HT1080 (cell line): ENCODE data around the gene STON2. TPM values are rescaled to one million over a fixed set of nuclear protein-coding genes. Genes with fewer than 3 reads are reported as not detected.

Source experiments
- DNase-seq: peaks from one replicate; pipeline ENCODE4 v3.0.0-alpha.2; 2015; ENCODE audit warnings: low read depth
- total RNA-seq: library from RNA; depleted of rRNA; stranded (reverse); fragments of >200 nt; shearing (Covaris generic); gene quantifications from 2 replicates; pipeline ENCODE4 v1.2.3, GENCODE V29; 2014

STON2 gene
- total RNA-seq, 1 experiment from 2014 or later, result 7.6 TPM

DNA sequence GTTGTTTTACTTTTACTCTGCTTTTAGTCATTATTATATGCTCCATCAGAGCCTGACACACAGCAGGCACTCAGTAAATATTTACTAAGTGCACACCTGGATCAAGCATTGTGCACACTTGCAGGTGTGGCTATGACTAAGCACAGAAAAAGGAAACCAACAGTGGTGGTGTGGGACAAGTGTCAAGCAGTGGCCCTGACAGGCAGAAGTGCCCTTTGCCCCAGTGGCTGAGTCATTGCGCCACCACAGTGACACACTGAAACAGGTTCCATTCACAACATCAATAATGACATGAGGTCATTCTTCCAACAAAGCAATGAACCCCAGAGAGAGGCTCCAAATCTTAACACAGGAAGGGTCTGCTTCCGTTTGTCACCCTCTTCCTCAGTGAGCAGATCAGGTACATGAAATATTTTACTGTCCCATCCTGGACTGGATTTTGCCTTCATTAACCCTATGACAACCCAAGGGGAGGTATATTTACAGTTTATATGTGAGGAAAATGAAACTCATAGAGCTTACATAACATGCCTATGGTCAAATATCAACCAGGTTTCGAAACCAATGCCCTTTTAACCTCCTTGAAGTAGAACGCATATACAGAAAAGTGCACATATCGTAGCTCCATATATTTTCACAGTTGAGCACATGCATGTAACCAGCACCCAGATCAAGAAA is 96.7 kb downstream of the STON2 start:
- DNase-seq, result peak; percentile 41

DNA sequence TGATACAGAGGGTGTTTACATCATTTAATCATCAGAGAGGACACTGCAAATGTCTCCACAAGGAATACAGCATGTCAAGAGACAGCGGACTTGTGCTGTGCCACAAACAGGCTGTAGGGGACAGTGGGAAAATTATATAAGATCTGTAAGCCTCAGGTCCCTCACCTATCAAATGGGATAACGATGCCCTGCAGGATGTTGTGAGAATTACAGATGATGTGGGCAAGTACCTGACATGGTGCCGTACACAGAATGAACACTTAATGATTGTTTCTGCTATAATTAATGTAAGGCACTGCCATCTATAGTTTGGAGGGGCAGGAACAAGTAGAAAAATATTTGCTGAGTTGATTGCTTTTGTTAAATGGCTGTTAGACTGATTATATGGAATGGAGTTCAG is 97.5 kb downstream of the STON2 start:
- DNase-seq, result no peak

DNA sequence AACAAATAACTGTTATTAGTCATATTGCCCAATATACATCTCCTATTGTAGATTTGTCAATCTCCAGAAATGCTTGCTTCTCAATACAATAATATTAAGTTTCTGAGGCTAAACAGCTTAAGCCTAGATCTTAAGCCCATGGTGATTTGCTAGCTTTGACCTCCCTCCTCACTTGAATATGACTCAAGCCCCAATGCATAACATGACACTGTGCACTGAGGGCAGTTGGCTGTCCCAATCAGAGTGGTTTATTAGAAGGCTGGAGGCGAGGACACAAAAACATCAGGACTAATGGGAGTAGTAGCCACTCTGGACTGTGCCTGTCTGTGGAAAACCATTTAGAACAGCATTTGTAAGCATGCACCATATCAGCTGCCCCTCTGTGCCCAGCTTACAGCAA is 98.3 kb downstream of the STON2 start:
- no peak for DNase-seq

DNA sequence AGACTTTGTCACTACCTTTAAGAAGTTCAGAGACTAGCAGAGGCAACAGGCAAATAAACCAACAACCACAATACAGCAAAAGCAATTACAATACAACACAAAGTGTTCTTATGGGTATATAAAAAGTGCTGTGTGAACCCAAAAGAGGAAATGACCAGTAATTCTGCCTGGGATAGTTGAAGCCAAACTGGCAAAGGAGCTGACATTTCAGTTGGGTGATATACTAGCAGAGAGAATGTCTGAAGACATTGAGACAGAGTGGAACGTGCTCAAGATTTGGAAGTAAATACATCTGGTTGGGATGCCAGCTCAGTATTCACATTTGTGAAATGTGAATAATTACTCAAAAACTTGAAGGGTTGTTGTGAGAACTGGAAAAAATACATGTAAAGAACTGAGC is 98.8 kb downstream of the STON2 start:
- no peak for DNase-seq

DNA sequence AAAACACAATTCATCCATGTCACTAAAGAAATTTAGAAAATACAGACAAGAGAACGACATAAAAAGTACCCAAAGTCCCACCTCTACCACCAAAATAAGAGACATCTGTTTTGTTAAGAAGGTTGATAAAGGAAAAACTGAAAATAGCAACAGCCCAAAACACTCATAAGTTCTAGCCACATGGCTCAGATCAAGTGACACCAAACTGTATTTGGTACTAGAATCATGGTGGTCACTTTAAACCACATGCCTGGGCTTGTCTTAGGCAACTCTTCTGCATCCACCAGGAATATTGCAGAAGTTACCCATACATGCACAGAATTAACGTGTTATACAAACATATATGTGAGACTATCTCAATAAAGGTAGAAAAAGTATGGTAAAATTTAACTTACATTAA is 101.2 kb downstream of the STON2 start:
- no peak for DNase-seq

DNA sequence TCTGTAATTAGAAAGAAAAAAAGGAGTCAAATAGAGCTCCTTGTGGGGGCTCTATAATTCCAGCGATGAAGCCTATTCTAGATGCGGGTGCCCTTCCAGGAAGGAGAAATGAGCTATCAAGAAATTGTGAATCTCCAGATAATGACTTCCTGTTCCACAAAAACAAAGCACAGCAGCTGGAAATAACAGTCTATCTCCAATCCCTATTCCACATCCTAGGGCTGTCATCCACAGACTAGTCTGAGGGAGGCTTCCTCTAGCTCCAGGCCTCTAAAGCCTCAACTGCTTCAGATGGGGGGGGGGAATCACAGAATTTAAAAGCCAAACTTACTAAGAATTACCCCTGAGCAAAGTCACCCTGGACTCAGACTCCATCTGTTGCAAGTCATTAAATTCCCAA is 102.0 kb downstream of the STON2 start:
- no peak for DNase-seq

DNA sequence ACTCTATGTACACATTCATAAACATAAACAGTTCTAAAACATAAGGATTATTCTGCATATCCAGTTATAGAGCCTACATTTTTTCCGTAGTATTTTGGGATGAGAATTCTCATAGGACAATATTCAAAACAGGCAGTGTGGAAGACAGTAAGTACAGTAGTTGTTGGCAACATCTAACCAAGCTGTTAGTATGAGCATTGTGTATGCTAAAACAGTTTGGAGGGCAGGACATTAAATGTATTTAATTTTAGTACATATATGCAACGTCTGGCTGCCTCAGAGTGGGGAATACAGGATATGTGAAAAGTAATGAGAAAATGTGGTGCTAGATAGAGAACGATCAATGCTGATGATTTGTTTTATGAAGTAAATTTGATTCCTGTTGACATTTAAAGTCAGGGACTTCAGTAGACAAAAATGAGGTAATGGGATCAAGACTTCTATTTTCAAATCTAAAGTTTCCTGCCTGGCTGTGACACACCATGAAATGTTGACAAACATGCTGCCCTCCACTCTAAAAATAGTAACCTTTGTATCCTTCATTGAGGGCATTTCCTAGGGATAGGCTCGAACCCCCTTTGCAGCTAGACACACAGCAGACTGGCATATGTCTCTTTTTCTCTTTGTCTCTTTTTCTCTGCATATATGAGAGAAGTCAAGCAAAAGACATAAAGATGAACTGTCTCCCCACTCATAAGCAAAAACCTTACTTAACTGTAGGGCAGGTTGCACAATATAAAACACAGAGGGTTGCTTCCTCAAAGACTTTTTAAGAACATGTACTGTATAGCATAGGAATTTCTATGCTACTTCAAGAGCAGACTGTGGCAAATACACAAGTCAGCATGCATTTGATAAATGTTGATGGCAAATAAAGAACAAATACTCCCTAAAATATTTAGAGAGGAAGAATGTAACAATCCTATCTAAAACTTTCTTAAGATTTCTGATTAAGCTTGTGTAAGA is 103.9 kb downstream of the STON2 start:
- no peak for DNase-seq

DNA sequence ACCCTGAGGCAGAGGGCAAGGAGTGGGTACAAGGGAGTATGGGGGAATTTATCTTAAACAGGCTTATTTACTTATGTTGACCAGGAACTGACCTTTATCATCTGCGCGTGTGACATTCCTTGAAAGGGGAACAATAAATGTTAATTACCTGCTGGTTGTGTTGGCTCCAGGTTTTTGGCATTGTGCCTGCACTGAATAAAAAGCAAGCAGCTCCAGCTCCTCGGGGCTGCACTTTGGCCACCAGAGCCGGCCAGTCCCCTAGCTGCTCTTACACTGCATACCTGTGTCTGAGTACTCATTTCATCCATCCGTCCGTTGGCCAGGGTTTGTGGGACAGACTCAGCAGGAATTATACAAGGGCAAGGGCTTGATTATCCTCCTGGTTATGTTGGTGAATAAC is 110.6 kb downstream of the STON2 start:
- DNase-seq, result no peak

DNA sequence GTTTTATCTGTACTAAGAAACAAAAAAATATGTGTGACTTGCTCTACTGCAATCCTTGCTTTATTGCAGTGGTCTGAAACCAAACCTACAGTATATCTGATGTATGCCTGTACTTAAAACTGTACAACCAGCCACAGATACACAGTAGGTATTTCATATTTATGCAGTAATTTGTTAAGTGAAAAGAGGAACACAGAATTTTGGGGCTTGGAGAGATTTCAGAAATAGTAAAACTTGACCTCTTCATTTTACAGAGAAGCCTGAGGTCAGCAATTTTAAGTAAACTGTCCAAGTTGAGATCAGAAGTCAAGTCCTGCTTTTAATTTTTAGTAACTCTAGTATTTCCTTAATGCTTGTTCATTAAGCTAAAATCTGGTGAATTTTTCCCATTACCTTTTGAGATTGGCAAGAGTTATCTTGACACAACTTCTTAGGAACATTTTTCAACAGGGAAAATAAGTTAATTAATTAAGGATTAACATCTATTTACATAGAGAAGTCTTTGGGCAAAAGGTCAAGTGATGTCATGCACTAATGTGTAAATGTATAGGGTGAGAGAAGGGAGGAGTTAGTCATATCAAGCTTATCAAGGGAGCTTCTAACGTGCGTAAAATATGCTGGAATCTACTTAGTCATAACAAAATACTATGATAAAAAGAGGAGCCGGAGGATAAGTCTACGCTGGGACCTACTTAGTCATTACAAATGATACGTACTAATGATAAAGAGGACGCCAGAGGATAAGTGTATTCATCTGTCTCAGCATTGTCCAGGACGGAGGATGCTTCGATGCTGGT is 113.4 kb downstream of the STON2 start:
- DNase-seq, result no peak

DNA sequence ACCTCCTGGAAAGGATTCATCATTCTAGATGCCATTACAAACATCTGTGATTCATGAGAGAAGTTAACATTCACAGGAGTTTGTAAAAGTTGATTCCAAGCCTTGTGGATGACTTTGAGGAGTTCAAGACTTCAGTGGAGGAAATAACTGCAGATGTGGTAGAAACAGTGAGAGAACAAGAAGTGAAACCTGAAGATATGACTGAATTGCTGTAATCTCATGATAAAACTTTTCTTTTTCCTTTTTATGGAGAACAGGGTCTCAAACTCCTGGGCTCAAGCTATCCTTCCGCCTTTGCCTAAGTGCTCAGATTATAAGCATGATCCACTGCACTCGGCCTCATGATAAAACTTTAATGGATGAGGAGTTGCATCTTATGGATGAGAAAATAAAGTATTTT is 114.9 kb downstream of the STON2 start:
- DNase-seq, result no peak

DNA sequence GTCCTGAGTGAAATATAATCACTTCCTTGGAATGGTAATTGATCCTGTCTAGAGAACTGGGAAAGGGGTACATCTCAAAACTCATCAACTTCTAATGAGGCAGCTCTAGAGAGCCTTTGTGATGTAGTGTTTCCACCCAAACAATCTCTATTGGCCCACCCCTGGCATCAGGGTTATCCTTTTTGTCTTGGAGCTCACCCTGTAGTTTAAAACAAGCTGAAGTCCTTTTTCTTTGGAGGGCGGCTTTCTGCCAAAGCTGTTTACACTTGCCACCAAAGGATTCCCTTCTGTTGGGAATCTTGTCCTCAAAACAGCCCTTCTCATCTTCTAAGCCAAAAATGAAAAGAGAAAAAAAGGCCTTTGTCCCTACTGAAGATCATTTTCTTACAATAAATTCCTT is 118.8 kb downstream of the STON2 start:
- no peak for DNase-seq

DNA sequence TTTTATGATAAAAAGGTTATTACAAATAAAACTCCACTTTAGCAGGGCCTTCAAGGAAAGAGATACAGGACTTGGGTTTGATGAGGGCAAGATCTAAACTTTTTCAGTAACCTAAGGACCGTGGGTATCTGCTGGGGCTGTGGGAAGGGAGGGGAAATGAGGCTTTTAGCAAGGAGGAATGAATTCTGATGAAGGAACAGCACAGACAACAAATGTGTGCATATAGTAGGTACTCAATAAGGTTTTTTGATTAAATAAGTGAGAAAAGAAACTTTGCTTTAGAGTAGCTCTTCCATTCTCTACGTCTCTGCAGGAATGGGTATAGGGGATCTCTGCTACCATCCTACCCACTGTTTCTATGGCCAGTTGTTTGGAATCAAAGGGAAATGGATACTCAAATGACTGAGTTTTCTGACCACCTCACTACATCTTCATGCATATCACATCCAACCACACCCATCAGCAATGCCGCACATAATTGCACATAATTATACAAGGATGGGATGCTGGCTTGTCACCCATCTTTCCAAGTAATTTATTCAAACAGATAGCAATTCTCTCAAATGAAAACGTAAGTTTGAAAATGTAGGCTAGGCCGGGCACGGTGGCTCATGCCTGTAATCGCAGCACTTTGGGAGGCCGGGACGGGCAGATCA is 119.9 kb downstream of the STON2 start:
- no peak for DNase-seq

DNA sequence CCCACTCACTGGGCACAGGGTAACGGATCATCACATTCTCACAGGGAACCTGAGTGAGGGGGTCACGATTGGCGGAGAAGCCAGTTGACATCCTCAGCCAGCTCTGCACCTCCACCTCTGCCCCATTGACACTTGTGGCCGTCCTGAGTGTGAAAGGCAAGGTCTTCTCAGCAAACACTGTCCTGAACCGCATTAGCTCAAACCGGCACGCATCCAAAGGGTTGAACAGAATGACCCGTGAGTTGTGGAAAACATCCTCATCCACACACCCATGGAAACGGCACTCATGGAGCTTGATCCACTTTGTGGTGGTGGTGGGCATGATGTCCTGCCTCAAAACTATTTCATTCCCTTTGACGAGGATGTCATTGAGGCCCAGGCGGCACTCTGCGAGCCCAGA is 123.0 kb downstream of the STON2 start:
- no peak for DNase-seq

DNA sequence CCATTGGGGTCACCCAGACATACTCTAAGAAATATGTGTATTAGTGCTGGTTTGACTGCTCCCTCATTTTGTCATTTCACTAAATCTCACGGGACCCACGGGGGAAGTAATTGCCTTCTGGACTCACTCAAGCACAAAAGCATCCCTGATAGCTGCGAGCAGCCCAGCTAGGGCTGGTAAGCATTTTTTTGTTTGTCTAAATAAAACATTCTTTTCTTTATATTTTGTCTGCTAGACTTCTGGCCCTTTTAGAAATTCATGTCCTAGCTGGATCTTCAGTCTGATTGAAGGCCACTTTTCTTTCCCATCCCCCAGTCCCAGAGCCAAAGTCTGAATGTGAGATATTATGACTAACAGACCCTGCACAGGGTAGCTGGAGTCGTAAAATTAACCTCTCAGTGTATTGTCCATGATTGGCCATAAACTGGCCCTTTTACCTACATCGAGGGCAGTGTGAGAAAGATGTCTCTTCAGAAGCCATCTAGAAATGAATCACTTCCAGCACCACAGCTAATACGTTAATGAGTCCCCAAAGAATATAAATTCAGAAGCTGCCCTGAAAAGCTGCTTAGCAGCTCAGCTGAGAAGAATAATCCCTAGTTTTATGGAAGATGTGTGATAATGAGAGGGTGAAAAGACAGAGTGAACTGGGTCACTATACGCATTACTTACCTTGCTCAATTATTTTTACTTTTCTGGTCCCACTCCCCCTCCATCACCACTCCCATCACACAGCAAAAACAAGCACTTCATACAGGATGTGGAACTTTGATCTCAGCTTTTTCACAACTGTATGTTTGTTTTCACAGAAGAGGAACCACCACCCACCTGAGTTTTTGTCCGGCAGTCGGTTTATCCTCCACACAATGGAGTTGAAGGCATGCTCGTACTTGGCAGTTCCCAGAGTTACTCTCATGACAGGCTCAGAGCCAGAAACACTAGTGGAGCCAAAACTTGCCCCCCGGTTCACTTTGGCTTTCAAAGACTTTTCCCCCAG is 123.8 kb downstream of the STON2 start:
- DNase-seq, result no peak

DNA sequence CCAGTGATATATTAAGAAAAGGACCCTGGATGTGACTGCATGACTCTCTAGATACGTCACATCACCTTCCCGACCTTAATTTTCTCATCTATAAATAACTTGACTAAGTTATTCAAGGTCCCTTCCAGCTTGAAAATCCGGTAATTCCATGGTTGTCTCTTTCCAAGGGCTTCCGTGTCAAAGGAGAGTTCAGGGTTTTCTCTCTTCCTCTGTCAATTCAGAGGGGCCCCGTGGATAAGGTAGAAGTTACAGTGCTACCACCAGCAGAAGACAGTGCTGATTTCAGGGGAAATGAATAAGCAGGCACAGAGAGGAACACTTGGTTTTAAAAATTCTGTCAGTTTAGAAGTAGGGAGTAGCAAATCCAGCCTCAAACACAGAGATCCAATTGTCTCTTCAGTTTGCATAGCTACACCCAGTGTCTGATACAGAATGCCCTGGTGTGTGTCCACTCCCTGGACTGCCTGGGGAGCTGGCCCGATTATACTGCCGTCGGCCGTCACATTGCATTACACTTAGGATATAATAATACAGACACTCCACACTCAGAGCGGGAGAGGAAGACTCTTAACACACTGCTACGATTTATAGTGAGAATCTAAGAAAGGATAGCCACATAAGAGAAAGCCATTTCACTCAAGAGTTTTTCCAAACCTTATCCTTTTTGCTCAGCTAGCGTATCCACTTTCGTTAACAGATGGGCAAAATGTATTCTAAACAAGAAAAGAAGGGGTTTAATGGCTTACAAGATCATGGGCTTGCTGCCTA is 124.6 kb downstream of the STON2 start:
- no peak for DNase-seq

DNA sequence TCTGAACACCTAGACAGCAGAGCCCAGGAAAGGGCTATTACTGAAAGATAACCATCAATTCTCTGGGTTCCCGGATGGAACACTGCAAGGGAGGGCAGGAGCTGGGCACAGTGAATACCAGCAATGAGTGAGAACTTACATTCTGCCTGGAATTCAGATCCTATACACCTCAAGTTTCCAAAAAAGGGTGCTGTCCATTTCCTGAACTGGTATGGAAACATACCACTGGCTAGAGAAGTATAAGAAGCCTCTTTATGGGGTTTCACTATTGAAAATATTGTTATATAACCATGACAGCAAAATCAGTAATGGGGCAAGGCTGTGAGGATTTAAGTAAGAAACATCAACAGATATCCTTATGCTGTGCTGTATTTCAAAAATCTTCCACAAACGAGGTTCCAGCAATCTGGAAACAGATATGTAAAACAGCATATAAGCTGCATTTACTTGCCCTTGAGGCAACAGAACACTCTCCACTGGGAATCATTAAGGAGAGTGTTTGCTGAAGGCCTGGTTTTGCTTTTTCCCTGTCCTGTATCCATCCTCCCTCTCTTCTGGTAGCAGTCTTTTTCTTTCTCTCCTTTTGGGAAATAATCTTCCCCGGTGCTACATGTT is 126.1 kb downstream of the STON2 start:
- DNase-seq, result no peak

DNA sequence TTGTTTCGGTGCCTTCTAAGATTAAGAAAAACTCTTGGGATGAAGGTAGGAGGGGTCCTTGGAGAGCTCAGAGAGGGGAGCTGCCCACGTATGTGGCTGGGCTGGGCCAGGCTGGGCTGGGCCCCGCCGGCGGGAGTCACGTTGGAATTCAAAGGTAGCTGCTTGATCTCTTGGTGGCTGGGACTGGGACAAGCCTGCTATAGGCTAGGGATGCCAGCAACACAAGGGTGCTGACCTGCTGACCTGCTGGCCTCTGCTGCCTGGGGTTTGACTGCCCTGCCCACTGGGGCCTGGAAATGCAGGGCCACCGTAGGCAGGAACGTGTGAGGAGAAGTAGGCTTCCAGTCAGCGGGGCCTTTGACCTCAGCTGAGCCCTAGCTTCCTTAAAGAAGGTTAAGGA is 126.6 kb downstream of the STON2 start:
- DNase-seq, result no peak

DNA sequence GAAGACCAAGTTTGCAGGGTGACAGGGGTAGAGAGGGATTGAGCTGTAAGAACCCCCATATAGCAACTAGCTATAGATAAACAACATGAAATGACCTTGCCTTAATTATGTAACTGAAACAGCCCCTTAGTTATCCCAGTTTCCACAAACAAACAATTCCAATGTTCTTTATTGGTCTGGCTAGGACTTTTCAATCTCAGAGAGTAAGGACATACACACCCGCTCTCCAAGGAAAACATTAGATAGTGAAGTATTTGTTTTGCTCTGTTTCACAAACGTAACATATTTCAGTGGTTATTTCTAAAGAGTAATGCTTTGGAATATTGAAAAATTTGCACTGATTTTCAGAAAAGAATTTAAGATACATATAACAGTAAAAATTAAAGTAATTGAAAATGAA is 127.8 kb downstream of the STON2 start:
- DNase-seq, result no peak

DNA sequence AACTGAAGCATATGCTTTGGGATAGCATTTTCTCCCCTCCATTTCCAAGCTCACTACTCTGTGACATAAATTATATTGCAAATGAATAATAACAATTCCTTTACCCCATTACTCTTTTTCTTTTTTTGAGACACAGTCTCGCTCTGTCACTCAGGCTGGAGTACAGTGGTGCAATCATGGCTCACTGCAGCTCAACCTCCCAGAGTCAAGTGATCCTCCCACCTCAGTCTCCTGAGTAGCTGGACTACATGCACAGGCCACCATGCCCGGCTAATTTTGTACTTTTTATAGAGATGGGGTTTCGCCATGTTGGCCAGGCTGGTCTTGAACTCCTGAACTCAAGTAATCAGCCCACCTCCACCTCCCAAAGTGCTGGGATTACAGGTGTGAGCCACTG is 130.1 kb downstream of the STON2 start:
- DNase-seq, result no peak
